WTC11 (cell line): ENCODE data around the gene PLCE1. TPM values are rescaled to one million over a fixed set of nuclear protein-coding genes. Genes with fewer than 3 reads are reported as not detected.

Source experiments
- ATAC-seq: fragments of 200-7000 bp; cut with Tn5 transposase; 2 replicates; pipeline ENCODE4 v1.10.0; 2021; ENCODE audit warnings: mild to moderate bottlenecking, moderate library complexity
- CTCF ChIA-PET: fragments of 300-600 bp; sonication (Branson Sonifier 250); formaldehyde crosslinking; loops from one replicate; lab custom pipeline; 2021; ENCODE audit warnings: antibody characterized with exemption; lab: Charles Lee
- POLR2A ChIA-PET: fragments of 350-600 bp; sonication (Branson Sonifier 250); formaldehyde crosslinking; loops from one replicate; lab custom pipeline; 2021; ENCODE audit warnings: antibody characterized with exemption; lab: Charles Lee
- DNase-seq: peaks from one replicate; pipeline ENCODE4 v3.0.0; 2021; ENCODE audit warnings: low spot score
- H3K27ac Mint-ChIP-seq: 2 replicates; pipeline ENCODE4 v1.8.0; 2021; ENCODE audit warnings: mixed read lengths
- H3K27me3 Mint-ChIP-seq: 2 replicates; pipeline ENCODE4 v1.8.0; 2021; ENCODE audit warnings: low read depth, mild to moderate bottlenecking, moderate library complexity, mixed read lengths
- H3K36me3 Mint-ChIP-seq: 2 replicates; pipeline ENCODE4 v1.8.0; 2021; ENCODE audit warnings: mixed read lengths
- H3K4me1 Mint-ChIP-seq: 2 replicates; pipeline ENCODE4 v1.8.0; 2022; ENCODE audit warnings: mixed read lengths
- H3K4me3 Mint-ChIP-seq: 2 replicates; pipeline ENCODE4 v1.8.0; 2021; ENCODE audit warnings: mild to moderate bottlenecking, moderate library complexity, mixed read lengths
- H3K9me3 Mint-ChIP-seq: 2 replicates; pipeline ENCODE4 v1.8.0; 2021; ENCODE audit warnings: mixed read lengths
- ATF1 ChIP-seq: sonication (generic); formaldehyde crosslinking; IDR thresholded peaks from 2 replicates; pipeline ENCODE4 v1.8.1; 2023; ENCODE audit warnings: mild to moderate bottlenecking, moderate library complexity, missing genetic modification reagents
- CBFB ChIP-seq: sonication (generic); formaldehyde crosslinking; IDR thresholded peaks from 2 replicates; pipeline ENCODE4 v1.8.1; 2022; ENCODE audit warnings: mild to moderate bottlenecking, low read depth, missing genetic modification reagents
- CREM ChIP-seq: sonication (generic); formaldehyde crosslinking; IDR thresholded peaks from 2 replicates; pipeline ENCODE4 v1.8.1; 2022; ENCODE audit warnings: mild to moderate bottlenecking, missing genetic modification reagents, moderate library complexity
- E2F1 ChIP-seq: sonication (generic); formaldehyde crosslinking; IDR thresholded peaks from 2 replicates; pipeline ENCODE4 v1.8.0; 2022; ENCODE audit warnings: mild to moderate bottlenecking, missing genetic modification reagents
- ESRRA ChIP-seq: sonication (generic); formaldehyde crosslinking; IDR thresholded peaks from 2 replicates; pipeline ENCODE4 v1.8.1; 2022; ENCODE audit warnings: mild to moderate bottlenecking, missing genetic modification reagents, borderline replicate concordance
- ETV6 ChIP-seq: sonication (generic); formaldehyde crosslinking; IDR thresholded peaks from 2 replicates; pipeline ENCODE4 v1.8.1; 2022; ENCODE audit warnings: mild to moderate bottlenecking, missing genetic modification reagents
- IRF2 ChIP-seq: sonication (generic); formaldehyde crosslinking; IDR thresholded peaks from 2 replicates; pipeline ENCODE4 v1.8.0; 2022; ENCODE audit warnings: low read depth, missing genetic modification reagents, borderline replicate concordance
- MXD4 ChIP-seq: fragments of 250-450 bp; sonication (Bioruptor Pico); IDR thresholded peaks from 2 replicates; pipeline ENCODE4 v1.8.0; 2021; ENCODE audit warnings: mild to moderate bottlenecking, moderate library complexity, borderline replicate concordance
- MYBL2 ChIP-seq: sonication (generic); formaldehyde crosslinking; IDR thresholded peaks from 2 replicates; pipeline ENCODE4 v1.8.1; 2023; ENCODE audit warnings: mild to moderate bottlenecking, moderate library complexity, missing genetic modification reagents
- NR1H2 ChIP-seq: sonication (generic); formaldehyde crosslinking; IDR thresholded peaks from 2 replicates; pipeline ENCODE4 v1.9.0; 2021; ENCODE audit warnings: mild to moderate bottlenecking, moderate library complexity, missing genetic modification reagents
- NR3C1 ChIP-seq: sonication (generic); formaldehyde crosslinking; conservative IDR thresholded peaks from 2 replicates; pipeline ENCODE4 v1.8.1; 2023; ENCODE audit warnings: low read depth, mild to moderate bottlenecking, missing genetic modification reagents
- SP1 ChIP-seq: sonication (generic); formaldehyde crosslinking; conservative IDR thresholded peaks from 2 replicates; pipeline ENCODE4 v1.8.1; 2022; ENCODE audit warnings: missing genetic modification reagents
- TEAD1 ChIP-seq: sonication (generic); formaldehyde crosslinking; IDR thresholded peaks from 2 replicates; pipeline ENCODE4 v1.8.0; 2022; ENCODE audit warnings: mild to moderate bottlenecking, missing genetic modification reagents
- ZNF532 ChIP-seq: fragments of 250-450 bp; sonication (Bioruptor Pico); IDR thresholded peaks from 2 replicates; pipeline ENCODE4 v1.9.0; 2021; ENCODE audit warnings: mild to moderate bottlenecking, borderline replicate concordance
- total RNA-seq: library from RNA; stranded (reverse); gene quantifications from 3 replicates; pipeline ENCODE4 v1.2.3, GENCODE V29; 2021
- TF ChIP-seq, protein P1 (sequence below): sonication (generic); formaldehyde crosslinking; IDR thresholded peaks from 2 replicates; pipeline ENCODE4 v1.8.1; 2023; ENCODE audit warnings: mild to moderate bottlenecking, missing genetic modification reagents, borderline replicate concordance
- TF ChIP-seq, protein P2 (sequence below): sonication (generic); formaldehyde crosslinking; IDR thresholded peaks from 2 replicates; pipeline ENCODE4 v1.8.1; 2022; ENCODE audit warnings: mild to moderate bottlenecking, moderate library complexity, missing genetic modification reagents
- TF ChIP-seq, protein P3 (sequence below): sonication (generic); formaldehyde crosslinking; IDR thresholded peaks from 2 replicates; pipeline ENCODE4 v1.8.0; 2022; ENCODE audit warnings: mild to moderate bottlenecking, missing genetic modification reagents
- TF ChIP-seq, protein P4 (sequence below): fragments of 250-450 bp; sonication (Bioruptor Pico); IDR thresholded peaks from 2 replicates; pipeline ENCODE4 v1.8.0; 2021; ENCODE audit warnings: mild to moderate bottlenecking

PLCE1 gene
- total RNA-seq, 1 experiment from 2014 or later = 0.11 TPM

DNA sequence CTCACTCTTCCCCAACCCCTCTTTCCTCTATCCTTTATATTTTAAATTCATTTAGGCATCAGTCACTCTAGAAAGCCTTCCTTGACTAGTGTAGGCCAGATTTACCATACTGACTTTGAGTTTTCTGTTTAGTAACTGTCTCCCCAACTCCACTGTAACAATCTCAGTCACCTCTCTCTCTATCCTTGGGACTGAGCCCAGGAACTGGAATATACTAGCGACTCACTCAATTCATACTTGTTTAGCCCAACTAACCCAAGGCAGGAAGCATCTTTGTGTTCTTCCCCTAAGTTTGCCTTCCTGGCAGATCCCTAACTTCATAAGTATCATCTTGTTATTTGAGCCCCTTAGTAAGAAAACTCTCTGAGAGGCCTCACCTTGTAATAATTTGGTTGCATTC is 19.1 kb downstream of the PLCE1 start (continued):
- no peak for TF ChIP-seq CBFB
- no peak for TF ChIP-seq TEAD1 (CRISPR knock-in tag)
- no peak for TF ChIP-seq E2F1

GRCh38 chr10:94013331-94013760 is 19.6 kb downstream of the PLCE1 start:
- Mint-ChIP-seq H3K9me3 (peaks cover 23% of the 10 kb centered on the region), H3K4me1 (peaks cover 13% of the 10 kb centered on the region), H3K27ac (no peak overlapping the region), H3K27me3 (peaks cover 2% of the 10 kb centered on the region; the same call in 1 of the 2 replicates), H3K4me3 (no peak overlapping the region), H3K36me3 (0 out of 2 replicates have a peak, but pooled peaks cover 5% of the 10 kb centered on the region)
- ATAC-seq (no peak), DNase-seq (no peak)
- ChIA-PET POLR2A (no interaction called here), CTCF (no interaction called here)
- TF ChIP-seq, protein P1, sequence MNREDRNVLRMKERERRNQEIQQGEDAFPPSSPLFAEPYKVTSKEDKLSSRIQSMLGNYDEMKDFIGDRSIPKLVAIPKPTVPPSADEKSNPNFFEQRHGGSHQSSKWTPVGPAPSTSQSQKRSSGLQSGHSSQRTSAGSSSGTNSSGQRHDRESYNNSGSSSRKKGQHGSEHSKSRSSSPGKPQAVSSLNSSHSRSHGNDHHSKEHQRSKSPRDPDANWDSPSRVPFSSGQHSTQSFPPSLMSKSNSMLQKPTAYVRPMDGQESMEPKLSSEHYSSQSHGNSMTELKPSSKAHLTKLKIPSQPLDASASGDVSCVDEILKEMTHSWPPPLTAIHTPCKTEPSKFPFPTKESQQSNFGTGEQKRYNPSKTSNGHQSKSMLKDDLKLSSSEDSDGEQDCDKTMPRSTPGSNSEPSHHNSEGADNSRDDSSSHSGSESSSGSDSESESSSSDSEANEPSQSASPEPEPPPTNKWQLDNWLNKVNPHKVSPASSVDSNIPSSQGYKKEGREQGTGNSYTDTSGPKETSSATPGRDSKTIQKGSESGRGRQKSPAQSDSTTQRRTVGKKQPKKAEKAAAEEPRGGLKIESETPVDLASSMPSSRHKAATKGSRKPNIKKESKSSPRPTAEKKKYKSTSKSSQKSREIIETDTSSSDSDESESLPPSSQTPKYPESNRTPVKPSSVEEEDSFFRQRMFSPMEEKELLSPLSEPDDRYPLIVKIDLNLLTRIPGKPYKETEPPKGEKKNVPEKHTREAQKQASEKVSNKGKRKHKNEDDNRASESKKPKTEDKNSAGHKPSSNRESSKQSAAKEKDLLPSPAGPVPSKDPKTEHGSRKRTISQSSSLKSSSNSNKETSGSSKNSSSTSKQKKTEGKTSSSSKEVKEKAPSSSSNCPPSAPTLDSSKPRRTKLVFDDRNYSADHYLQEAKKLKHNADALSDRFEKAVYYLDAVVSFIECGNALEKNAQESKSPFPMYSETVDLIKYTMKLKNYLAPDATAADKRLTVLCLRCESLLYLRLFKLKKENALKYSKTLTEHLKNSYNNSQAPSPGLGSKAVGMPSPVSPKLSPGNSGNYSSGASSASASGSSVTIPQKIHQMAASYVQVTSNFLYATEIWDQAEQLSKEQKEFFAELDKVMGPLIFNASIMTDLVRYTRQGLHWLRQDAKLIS = no peak
- TF ChIP-seq MXD4 (CRISPR knock-in tag) (no peak), NR3C1 (CRISPR knock-in tag) (no peak), IRF2 (CRISPR knock-in tag) (no peak), SP1 (CRISPR knock-in tag) (no peak), ETV6 (CRISPR knock-in tag) (no peak), MYBL2 (CRISPR knock-in tag) (no peak), ESRRA (CRISPR knock-in tag) (no peak)
- TF ChIP-seq, protein P2, sequence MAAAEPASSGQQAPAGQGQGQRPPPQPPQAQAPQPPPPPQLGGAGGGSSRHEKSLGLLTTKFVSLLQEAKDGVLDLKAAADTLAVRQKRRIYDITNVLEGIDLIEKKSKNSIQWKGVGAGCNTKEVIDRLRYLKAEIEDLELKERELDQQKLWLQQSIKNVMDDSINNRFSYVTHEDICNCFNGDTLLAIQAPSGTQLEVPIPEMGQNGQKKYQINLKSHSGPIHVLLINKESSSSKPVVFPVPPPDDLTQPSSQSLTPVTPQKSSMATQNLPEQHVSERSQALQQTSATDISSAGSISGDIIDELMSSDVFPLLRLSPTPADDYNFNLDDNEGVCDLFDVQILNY (CRISPR knock-in tag) = no peak
- TF ChIP-seq, protein P3, sequence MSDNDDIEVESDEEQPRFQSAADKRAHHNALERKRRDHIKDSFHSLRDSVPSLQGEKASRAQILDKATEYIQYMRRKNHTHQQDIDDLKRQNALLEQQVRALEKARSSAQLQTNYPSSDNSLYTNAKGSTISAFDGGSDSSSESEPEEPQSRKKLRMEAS (CRISPR knock-in tag) = no peak

- Mint-ChIP-seq H3K27ac (no peak overlapping the region), H3K9me3 (peaks cover 17% of the 10 kb centered on the region), H3K36me3 (0 out of 2 replicates have a peak, but pooled peaks cover 5% of the 10 kb centered on the region), H3K4me1 (peaks cover 13% of the 10 kb centered on the region), H3K4me3 (no peak overlapping the region), H3K27me3 (peaks cover 2% of the 10 kb centered on the region; the same call in 1 of the 2 replicates)
- ATAC-seq = no peak
- DNase-seq = no peak
- ChIA-PET POLR2A (no interaction called here), CTCF (no interaction called here)
- TF ChIP-seq NR3C1 (CRISPR knock-in tag) (no peak), ZNF532 (no peak), ATF1 (CRISPR knock-in tag) (no peak), CREM (CRISPR knock-in tag) (no peak), NR1H2 (CRISPR knock-in tag) (no peak)
- TF ChIP-seq, protein P4, sequence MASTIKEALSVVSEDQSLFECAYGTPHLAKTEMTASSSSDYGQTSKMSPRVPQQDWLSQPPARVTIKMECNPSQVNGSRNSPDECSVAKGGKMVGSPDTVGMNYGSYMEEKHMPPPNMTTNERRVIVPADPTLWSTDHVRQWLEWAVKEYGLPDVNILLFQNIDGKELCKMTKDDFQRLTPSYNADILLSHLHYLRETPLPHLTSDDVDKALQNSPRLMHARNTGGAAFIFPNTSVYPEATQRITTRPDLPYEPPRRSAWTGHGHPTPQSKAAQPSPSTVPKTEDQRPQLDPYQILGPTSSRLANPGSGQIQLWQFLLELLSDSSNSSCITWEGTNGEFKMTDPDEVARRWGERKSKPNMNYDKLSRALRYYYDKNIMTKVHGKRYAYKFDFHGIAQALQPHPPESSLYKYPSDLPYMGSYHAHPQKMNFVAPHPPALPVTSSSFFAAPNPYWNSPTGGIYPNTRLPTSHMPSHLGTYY (CRISPR knock-in tag) = no peak
- TF ChIP-seq, protein P1 = no peak
Observed at GRCh38 chr10:94014304-94014703, 20.6 kb downstream of the PLCE1 start.
